Trophoblast cell (in vitro differentiated cells and primary cell): Measurements from ENCODE around the gene LENG9.

ENCODE experiments used
- DNase-seq, 2 donors: peaks; one replicate each; pipeline ENCODE4 v3.0.0-alpha.2; 2016
- H2AFZ ChIP-seq: 2 replicates; pipeline ENCODE4 v1.6.1; 2013; ENCODE audit warnings: low read length, moderate library complexity, mild to moderate bottlenecking; ENCODE audit not compliant: insufficient read depth, poor library complexity
- H2AK5ac ChIP-seq: 2 replicates; pipeline ENCODE4 v1.6.1; 2013; ENCODE audit warnings: mild to moderate bottlenecking, low read length
- H2BK120ac ChIP-seq: 2 replicates; pipeline ENCODE4 v1.6.1; 2013; ENCODE audit warnings: low read length, mild to moderate bottlenecking, moderate library complexity; ENCODE audit not compliant: insufficient read depth, poor library complexity
- H2BK12ac ChIP-seq: 2 replicates; pipeline ENCODE4 v1.6.1; 2013; ENCODE audit warnings: mild to moderate bottlenecking, low read length, moderate library complexity
- H2BK5ac ChIP-seq: 2 replicates; pipeline ENCODE4 v1.6.1; 2013; ENCODE audit warnings: low read length, low read depth, moderate library complexity, mild to moderate bottlenecking; ENCODE audit not compliant: poor library complexity
- H3K14ac ChIP-seq: 2 replicates; pipeline ENCODE4 v1.6.1; 2013; ENCODE audit warnings: mild to moderate bottlenecking, low read length
- H3K18ac ChIP-seq: 2 replicates; pipeline ENCODE4 v1.6.1; 2013; ENCODE audit warnings: mild to moderate bottlenecking, low read length
- H3K23ac ChIP-seq: 2 replicates; pipeline ENCODE4 v1.6.1; 2013; ENCODE audit warnings: low read length
- H3K27ac ChIP-seq: 2 replicates; pipeline ENCODE4 v1.5.1; 2013; ENCODE audit warnings: low read depth, mild to moderate bottlenecking, inconsistent platforms, low read length, moderate library complexity
- H3K27me3 ChIP-seq: 2 replicates; pipeline ENCODE4 v1.6.1; 2013; ENCODE audit warnings: inconsistent platforms, mild to moderate bottlenecking, low read length, moderate library complexity; ENCODE audit not compliant: insufficient read depth
- H3K36me3 ChIP-seq, 2 experiments: 1 replicate in 1 of 2; 2 replicates in 1 of 2; pipeline ENCODE4 v1.6.1; 2013; ENCODE audit warnings: low read length in 2 of 2, mild to moderate bottlenecking in 2 of 2, moderate library complexity in 1 of 2; ENCODE audit not compliant: insufficient read depth in 2 of 2, control insufficient read depth in 1 of 2
- H3K4ac ChIP-seq: 2 replicates; pipeline ENCODE4 v1.6.1; 2013; ENCODE audit warnings: low read depth, mild to moderate bottlenecking, low read length, moderate library complexity
- H3K4me1 ChIP-seq, 2 experiments: 1 replicate in 1 of 2; 2 replicates in 1 of 2; pipeline ENCODE4 v1.6.1; 2013; ENCODE audit warnings: low read length in 2 of 2, mild to moderate bottlenecking in 2 of 2, moderate library complexity in 1 of 2; ENCODE audit not compliant: insufficient read depth in 2 of 2, control insufficient read depth in 1 of 2
- H3K4me2 ChIP-seq: 2 replicates; pipeline ENCODE4 v1.6.1; 2013; ENCODE audit warnings: inconsistent platforms, mild to moderate bottlenecking, low read length, moderate library complexity
- H3K4me3 ChIP-seq: 2 replicates; pipeline ENCODE4 v1.5.1; 2013; ENCODE audit warnings: mild to moderate bottlenecking, low read depth, low read length, inconsistent platforms
- H3K79me1 ChIP-seq: one replicate; pipeline ENCODE4 v1.6.1; 2013; ENCODE audit warnings: low read length
- H3K79me2 ChIP-seq: 2 replicates; pipeline ENCODE4 v1.6.1; 2013; ENCODE audit warnings: low read length, mild to moderate bottlenecking; ENCODE audit not compliant: control insufficient read depth, insufficient read depth, poor library complexity
- H3K9ac ChIP-seq: 2 replicates; pipeline ENCODE4 v1.6.1; 2013; ENCODE audit warnings: mild to moderate bottlenecking, low read length
- H3K9me3 ChIP-seq: 2 replicates; pipeline ENCODE4 v1.6.1; 2013; ENCODE audit warnings: low read depth, mild to moderate bottlenecking, control low read depth, inconsistent platforms, low read length; ENCODE audit not compliant: insufficient read depth
- H4K12ac ChIP-seq: 2 replicates; pipeline ENCODE4 v1.6.1; 2013; ENCODE audit warnings: low read depth, mild to moderate bottlenecking, low read length, moderate library complexity
- H4K8ac ChIP-seq: 2 replicates; pipeline ENCODE4 v1.6.1; 2013; ENCODE audit warnings: low read depth, mild to moderate bottlenecking, low read length, moderate library complexity
- H4K91ac ChIP-seq: one replicate; pipeline ENCODE4 v1.6.1; 2013; ENCODE audit warnings: low read depth, mild to moderate bottlenecking, low read length, moderate library complexity
- WGBS: extraction: QIAGEN DNeasy Blood & Tissue Kit; methylation state at CpG from one replicate; pipeline ENCODE4 v1.1.7; 2013; ENCODE audit warnings: missing lambda C conversion rate; ENCODE audit not compliant: insufficient read length, insufficient coverage; ENCODE audit errors: extremely low coverage; 5-methylcytosine and 5-hydroxymethylcytosine counted together

Gene LENG9

DNA sequence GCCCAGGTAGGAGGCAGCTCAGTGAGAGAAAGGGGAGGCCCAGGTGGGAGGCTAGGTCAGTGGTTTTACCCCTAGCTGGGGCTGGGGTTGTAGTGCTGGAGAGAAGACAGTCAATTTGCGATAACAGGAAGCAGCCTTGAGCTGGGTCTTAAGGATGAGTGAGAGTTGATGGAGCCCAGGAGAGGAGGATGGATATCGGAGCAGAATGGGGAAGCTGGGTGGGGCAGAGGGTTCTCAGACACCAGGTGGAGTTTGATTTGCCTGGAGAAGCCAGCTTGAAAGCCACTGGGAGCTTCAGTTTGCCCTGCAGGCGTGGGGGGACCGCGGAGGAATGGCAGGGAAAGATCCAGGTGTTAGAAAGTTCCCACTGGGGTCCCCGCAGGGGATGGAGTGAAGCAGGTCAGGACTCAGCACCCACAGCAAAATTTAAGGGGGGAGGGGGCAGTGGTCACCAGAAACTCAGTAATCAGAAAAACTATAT, 10.4 kb upstream of the LENG9 start:
- peak overlapping the region; percentile 11 for H2AK5ac ChIP-seq
- H3K27me3 ChIP-seq: peaks cover 12% of the 10 kb centered on the region
- no peaks in the 10 kb centered on the region for H3K79me2 ChIP-seq
- H4K8ac ChIP-seq: peak overlapping the region; percentile 59
- H3K4me1 ChIP-seq: peaks cover 12 to 19% of the 10 kb centered on the region in 2 experiments
- H2BK120ac ChIP-seq: no peak overlapping the region
- DNase-seq: no peak
- H2BK12ac ChIP-seq: peak overlapping the region; percentile 35
- H4K12ac ChIP-seq: no peak overlapping the region
- H3K18ac ChIP-seq: no peak overlapping the region
- no peak overlapping the region for H3K4me2 ChIP-seq
- no peaks in the 10 kb centered on the region for H3K36me3 ChIP-seq
- no peak overlapping the region for H3K9ac ChIP-seq
- peak overlapping the region; percentile 7 for H2BK5ac ChIP-seq
- H3K79me1 ChIP-seq: peaks cover 5% of the 10 kb centered on the region
- H3K4ac ChIP-seq: no peak overlapping the region
- H3K9me3 ChIP-seq: no peaks in the 10 kb centered on the region
- peak overlapping the region; percentile 38 for H2AFZ ChIP-seq
- H3K27ac ChIP-seq: peak overlapping the region; percentile 11
- H4K91ac ChIP-seq: peak overlapping the region; percentile 29
- no CpG with 5 or more reads among the region's 6 CpGs for WGBS
- H3K23ac ChIP-seq: no peak overlapping the region
- H3K4me3 ChIP-seq: no peak overlapping the region
- peak overlapping the region; percentile 48 for H3K14ac ChIP-seq

DNA sequence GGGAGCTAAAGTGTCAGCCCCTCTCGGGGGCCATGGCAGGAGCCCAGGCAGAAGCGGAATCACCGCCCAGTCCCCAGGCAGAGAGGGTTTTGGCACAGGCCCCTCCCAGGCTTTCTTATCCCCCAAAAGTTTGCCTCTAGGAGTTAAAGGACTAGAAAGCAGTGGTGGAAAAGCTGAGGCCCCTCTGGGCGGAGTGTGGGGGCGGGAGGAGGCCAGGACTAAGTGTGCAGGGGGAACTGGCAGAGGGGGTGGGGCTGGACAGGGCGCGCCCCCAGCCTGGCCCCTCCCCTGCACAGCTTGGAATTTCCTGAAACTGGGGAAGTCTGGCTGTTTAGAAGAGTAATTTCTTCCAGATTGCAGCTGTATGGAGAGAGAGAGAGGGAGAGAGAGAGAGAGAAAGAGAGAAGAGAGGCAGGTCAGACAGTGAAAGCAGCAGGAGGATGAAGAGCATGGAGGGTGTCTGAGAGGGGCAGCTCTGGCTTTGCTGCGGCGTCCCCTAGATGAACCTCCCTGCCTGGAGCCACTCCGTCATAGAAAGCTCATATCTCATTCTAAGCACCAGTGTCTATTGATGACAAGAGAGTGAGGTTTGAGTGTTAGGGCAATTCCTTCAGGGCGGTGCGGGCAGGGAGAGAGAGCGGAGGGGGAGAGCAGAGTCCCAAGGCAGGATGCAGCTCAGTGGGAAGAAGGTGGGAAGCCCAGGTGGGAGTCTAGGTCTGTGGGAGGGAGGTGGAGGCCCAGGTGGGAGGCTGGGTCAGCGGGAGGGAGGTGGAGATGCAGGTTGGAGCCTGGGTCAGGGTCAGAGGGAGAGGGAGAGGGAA, 9.7 kb upstream of the LENG9 start, which contains the start of gene CDC42EP5:
Gene CDC42EP5 (minus strand): TSS at position 226 of the 821 bp plus-strand sequence. CDS start 7,749 bp downstream, outside the sequence.
- Histone ChIP-seq H3K4ac (peak within 1 kb of the TSS; percentile 11), H3K14ac (peak within 1 kb of the TSS; percentile 48), H3K79me1 (peaks cover 5% of the 10 kb centered on the region), H2BK120ac (no peak within 1 kb of the TSS), H3K23ac (no peak within 1 kb of the TSS), H2BK12ac (peak within 1 kb of the TSS; percentile 35), H4K91ac (peak within 1 kb of the TSS; percentile 29), H3K4me2 (peak within 1 kb of the TSS; percentile 63), H3K9me3 (no peaks in the 10 kb centered on the region), H3K4me3 (no peak within 1 kb of the TSS), H4K12ac (peak within 1 kb of the TSS; percentile 22), H3K79me2 (no peaks in the 10 kb centered on the region), H2AK5ac (peak within 1 kb of the TSS; percentile 11), H3K27ac (peak within 1 kb of the TSS; percentile 11), H3K9ac (peak within 1 kb of the TSS; percentile 27), H2BK5ac (peak within 1 kb of the TSS; percentile 7), H3K18ac (no peak within 1 kb of the TSS), H2AFZ (peak within 1 kb of the TSS; percentile 38), H4K8ac (peak within 1 kb of the TSS; percentile 59), H3K4me1 (peaks cover 12 to 19% of the 10 kb centered on the region in 2 experiments), H3K36me3 (no peaks in the 10 kb centered on the region), H3K27me3 (peaks cover 12% of the 10 kb centered on the region)
- no CpG with 5 or more reads among the region's 14 CpGs for WGBS
- DNase-seq: peak; percentile 60 to 72

DNA sequence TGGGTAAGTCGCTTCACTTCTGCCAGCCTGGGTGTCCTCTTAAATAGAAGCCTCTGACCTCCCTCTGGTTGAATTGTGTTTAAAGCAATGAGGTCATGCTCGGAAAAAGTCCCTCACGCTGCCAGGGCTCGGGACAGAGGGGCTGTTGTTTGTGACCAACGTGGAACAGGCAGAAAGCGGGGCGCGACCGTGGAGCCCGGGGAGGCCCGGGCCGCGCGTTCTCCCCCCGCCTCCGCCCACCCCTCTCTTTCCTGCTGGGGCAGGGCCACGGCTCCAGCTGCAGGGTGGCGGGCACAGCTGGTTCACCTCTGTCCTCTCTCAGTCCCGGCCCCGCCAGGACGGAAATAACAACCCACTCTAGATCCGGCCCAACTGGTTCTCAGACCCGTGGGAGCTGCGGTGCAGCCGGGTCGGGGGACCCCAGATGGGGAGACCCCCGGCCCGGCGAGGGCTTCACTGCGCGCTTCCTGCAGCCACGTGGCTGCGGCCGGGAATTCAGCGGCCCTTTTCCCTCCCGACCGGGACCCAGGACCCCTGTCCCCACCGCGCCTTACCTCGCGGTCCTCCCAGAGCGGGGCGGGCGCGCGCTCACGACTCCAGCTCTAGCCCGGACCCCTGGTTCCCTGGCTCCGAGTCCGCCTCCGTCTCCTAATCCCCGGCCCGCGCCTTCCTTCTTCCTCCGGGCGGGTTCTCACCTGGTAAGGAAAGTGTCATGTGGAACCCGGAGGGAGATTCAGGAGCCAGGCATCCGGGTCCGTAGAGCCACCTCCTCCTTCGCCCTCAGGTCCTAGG, 7.6 kb upstream of the LENG9 start:
- Histone ChIP-seq H3K4me3 (peak overlapping the region; percentile 55), H4K91ac (peak overlapping the region; percentile 10), H2AFZ (no peak overlapping the region), H2AK5ac (no peak overlapping the region), H3K9me3 (no peaks in the 10 kb centered on the region), H2BK5ac (no peak overlapping the region), H3K27ac (no peak overlapping the region), H3K4me2 (peak overlapping the region; percentile 71), H4K12ac (no peak overlapping the region), H3K9ac (no peak overlapping the region), H3K4me1 (peaks cover 12 to 19% of the 10 kb centered on the region in 2 experiments), H2BK120ac (no peak overlapping the region), H2BK12ac (no peak overlapping the region), H3K79me2 (no peaks in the 10 kb centered on the region), H3K79me1 (peaks cover 5% of the 10 kb centered on the region), H4K8ac (peak overlapping the region; percentile 20), H3K23ac (no peak overlapping the region), H3K36me3 (no peaks in the 10 kb centered on the region), H3K4ac (no peak overlapping the region), H3K14ac (no peak overlapping the region), H3K18ac (no peak overlapping the region), H3K27me3 (peaks cover 12% of the 10 kb centered on the region)
- no CpG with 5 or more reads among the region's 60 CpGs for WGBS
- DNase-seq: peak; percentile 72 to 78

DNA sequence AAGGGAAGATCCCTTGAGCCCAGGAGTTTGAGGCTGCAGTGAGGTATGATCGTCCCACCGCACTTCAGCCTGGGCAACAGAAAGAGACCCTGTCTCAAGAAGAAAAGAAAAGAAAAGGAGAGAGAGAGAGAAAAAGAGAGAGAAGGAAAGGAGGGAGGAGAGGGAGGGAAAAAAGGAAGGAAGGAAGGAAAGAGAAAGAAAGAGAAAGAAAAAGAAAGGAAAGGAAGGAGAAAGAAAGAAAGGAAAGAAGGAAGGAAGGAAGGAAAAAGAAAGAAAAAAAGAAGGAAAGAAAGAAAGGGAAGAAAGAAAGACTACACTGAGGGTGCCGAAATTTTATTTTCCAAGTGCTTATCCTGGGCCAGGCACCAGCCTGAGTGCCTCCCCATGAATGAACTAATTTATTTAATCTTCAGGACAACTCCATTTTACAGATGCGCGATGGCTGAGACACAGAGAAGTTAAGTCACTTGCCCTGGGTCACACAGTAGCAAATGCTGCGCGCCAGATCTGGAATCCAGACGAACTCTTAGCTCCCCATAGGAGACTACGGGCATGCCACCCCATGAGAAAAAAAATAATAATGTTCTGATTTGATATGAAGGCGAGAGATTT, 6.8 kb upstream of the LENG9 start:
- Histone ChIP-seq H3K9ac (no peak overlapping the region), H4K8ac (no peak overlapping the region), H3K27ac (no peak overlapping the region), H3K9me3 (no peaks in the 10 kb centered on the region), H3K79me2 (no peaks in the 10 kb centered on the region), H2BK120ac (no peak overlapping the region), H2BK5ac (no peak overlapping the region), H4K12ac (no peak overlapping the region), H3K23ac (no peak overlapping the region), H2AK5ac (no peak overlapping the region), H4K91ac (no peak overlapping the region), H2AFZ (no peak overlapping the region), H3K79me1 (peaks cover 5% of the 10 kb centered on the region), H3K4me2 (no peak overlapping the region), H3K18ac (no peak overlapping the region), H2BK12ac (no peak overlapping the region), H3K4ac (no peak overlapping the region), H3K27me3 (peaks cover 12% of the 10 kb centered on the region), H3K4me1 (peaks cover 12 to 19% of the 10 kb centered on the region in 2 experiments), H3K14ac (no peak overlapping the region), H3K36me3 (no peaks in the 10 kb centered on the region), H3K4me3 (no peak overlapping the region)
- DNase-seq: no peak
- no CpG with 5 or more reads among the region's 10 CpGs for WGBS
